Measurements from ENCODE around the gene CALY. TPM values are rescaled to one million over a fixed set of nuclear protein-coding genes. Genes with fewer than 3 reads are reported as not detected.

The CALY gene
- total RNA-seq, 1 experiment from 2014 or later = not detected

- DNase-seq (ENCODE audit: low spot score) = no peak
These were observed 30.1 kb upstream of the CALY start for GRCh38 chr10:133366751-133367150.

- DNase-seq (ENCODE audit: low spot score) = no peak
These were observed 29.4 kb upstream of the CALY start for GRCh38 chr10:133366130-133366478.

- DNase-seq (ENCODE audit: low spot score) = no peak
These were observed 28.9 kb upstream of the CALY start for GRCh38 chr10:133365461-133366129.

- no peak for DNase-seq (ENCODE audit: low spot score)
These were observed 28.1 kb upstream of the CALY start for GRCh38 chr10:133364645-133365431.

- no peak for DNase-seq (ENCODE audit: low spot score)
These were observed 26.1 kb upstream of the CALY start for GRCh38 chr10:133362846-133363245.

- no peak for DNase-seq (ENCODE audit: low spot score)
These were observed 25.2 kb upstream of the CALY start for GRCh38 chr10:133361773-133362441.

GRCh38 chr10:133361227-133361626, 24.5 kb upstream of the CALY start:
- DNase-seq (ENCODE audit: low spot score) = no peak

GRCh38 chr10:133359972-133360610, 23.4 kb upstream of the CALY start:
- DNase-seq (ENCODE audit: low spot score) = no peak

GRCh38 chr10:133359554-133359971, 22.9 kb upstream of the CALY start:
- no peak for DNase-seq (ENCODE audit: low spot score)

GRCh38 chr10:133358925-133359310, 22.2 kb upstream of the CALY start:
- no peak for DNase-seq (ENCODE audit: low spot score)

GRCh38 chr10:133358162-133358924, 21.6 kb upstream of the CALY start:
- no peak for DNase-seq (ENCODE audit: low spot score)

- DNase-seq (ENCODE audit: low spot score) = no peak
These were observed 20.8 kb upstream of the CALY start, which contains the start of gene FUOM for GRCh38 chr10:133357285-133358161. FUOM (minus strand) TSS chr10:133358019; CDS start chr10:133358007, 12 bp downstream.

- no peak for DNase-seq (ENCODE audit: low spot score)
These were observed 20.0 kb upstream of the CALY start for GRCh38 chr10:133356549-133357284.

- DNase-seq (ENCODE audit: low spot score) = no peak
These were observed 19.3 kb upstream of the CALY start for GRCh38 chr10:133355991-133356390.

GRCh38 chr10:133355266-133355665, 18.6 kb upstream of the CALY start:
- DNase-seq (ENCODE audit: low spot score) = no peak

- no peak for DNase-seq (ENCODE audit: low spot score)
These were observed 18.1 kb upstream of the CALY start for GRCh38 chr10:133354672-133355240.

GRCh38 chr10:133353988-133354605, 17.4 kb upstream of the CALY start:
- DNase-seq (ENCODE audit: low spot score) = no peak

- DNase-seq (ENCODE audit: low spot score) = no peak
These were observed 16.7 kb upstream of the CALY start for GRCh38 chr10:133353202-133353959.

Measured in H4 (cell line).